Measurements from ENCODE around the gene LTC4S.

- TF ChIP-seq CTCF (IDR thresholded peaks at IDR 0.05; ENCODE audit: borderline replicate concordance, extremely low read depth, low read length, poor library complexity, severe bottlenecking) (no peak), EZH2 (IDR thresholded peaks at IDR 0.05; ENCODE audit: borderline replicate concordance, low read depth, low read length, severe bottlenecking) (no peak)
Observed at GRCh38 chr5:179832039-179832745, 38.4 kb downstream of the LTC4S start.
